Activated B cell treated with CpG ODN at 0.5 μM for 24 hours (primary cell): ENCODE data around the gene CCDC141. TPM values are rescaled to one million over a fixed set of nuclear protein-coding genes. Genes with fewer than 3 reads are reported as not detected.

ENCODE experiments used
- ATAC-seq: fragments of 200-7000 bp; cut with Tn5 transposase; one replicate; pipeline ENCODE4 v1.10.0; 2021; ENCODE audit warnings: low read depth, mild to moderate bottlenecking, moderate library complexity
- CTCF ChIA-PET: fragments of 350-600 bp; sonication (Branson Sonifier 250); formaldehyde crosslinking; loops from one replicate; lab custom pipeline; 2021; ENCODE audit warnings: antibody characterized with exemption; lab: Charles Lee
- POLR2A ChIA-PET: fragments of 350-600 bp; sonication (Branson Sonifier 250); formaldehyde crosslinking; loops from one replicate; lab custom pipeline; 2021; ENCODE audit warnings: antibody characterized with exemption; lab: Charles Lee
- DNase-seq: peaks from one replicate; pipeline ENCODE4 v3.0.0; 2022
- H3K27ac Mint-ChIP-seq: one replicate; pipeline ENCODE4 v1.8.0; 2020; ENCODE audit warnings: mixed read lengths
- H3K27me3 Mint-ChIP-seq: one replicate; pipeline ENCODE4 v1.8.0; 2021; ENCODE audit warnings: mixed read lengths
- H3K36me3 Mint-ChIP-seq: one replicate; pipeline ENCODE4 v1.8.0; 2021; ENCODE audit warnings: low read depth, mixed read lengths
- H3K4me1 Mint-ChIP-seq: one replicate; pipeline ENCODE4 v1.8.0; 2021; ENCODE audit warnings: mixed read lengths
- H3K4me3 Mint-ChIP-seq: one replicate; pipeline ENCODE4 v1.8.0; 2020; ENCODE audit warnings: mild to moderate bottlenecking, mixed read lengths
- H3K9me3 Mint-ChIP-seq: one replicate; pipeline ENCODE4 v1.8.0; 2020; ENCODE audit warnings: mixed read lengths
- CTCF ChIP-seq: fragments of 200-600 bp; IDR thresholded peaks from one replicate; pipeline ENCODE4 v1.8.0; 2022; ENCODE audit warnings: antibody characterized with exemption, mild to moderate bottlenecking
- intact Hi-C: fragments of 100-400 bp; cut with micrococcal nuclease; formaldehyde crosslinking; loops from one replicate; pipeline ENCODE4 v1.15.1; 2024
- total RNA-seq: library from RNA; stranded (reverse); gene quantifications from 2 replicates; pipeline ENCODE4 v1.2.3, GENCODE V29; 2022

Gene CCDC141
- total RNA-seq, 1 donor from 2014 or later = 38.8 TPM

GRCh38 chr2:178873912-178874311 lies 176.0 kb downstream of the CCDC141 start:
- DNase-seq = no peak
- no peaks in the 10 kb centered on the region for H3K4me1 Mint-ChIP-seq
- intact Hi-C loops = no loop called here
- H3K27me3 Mint-ChIP-seq = no peaks in the 10 kb centered on the region
- no peak for ATAC-seq
- no peaks in the 10 kb centered on the region for H3K9me3 Mint-ChIP-seq
- TF ChIP-seq CTCF = no peak
- CTCF ChIA-PET = no interaction called here
- no peak overlapping the region for H3K4me3 Mint-ChIP-seq
- POLR2A ChIA-PET = no interaction called here
- no peak overlapping the region for H3K27ac Mint-ChIP-seq
- peaks cover 20% of the 10 kb centered on the region for H3K36me3 Mint-ChIP-seq

- no peak for TF ChIP-seq CTCF
- Mint-ChIP-seq H3K4me3 (no peak overlapping the region), H3K27ac (no peak overlapping the region), H3K9me3 (no peaks in the 10 kb centered on the region), H3K27me3 (no peaks in the 10 kb centered on the region), H3K4me1 (no peaks in the 10 kb centered on the region), H3K36me3 (peaks cover 19% of the 10 kb centered on the region)
- ATAC-seq = no peak
- intact Hi-C loops = no loop called here
- POLR2A ChIA-PET = no interaction called here
- CTCF ChIA-PET = interaction anchor here (1.1 kb wide), 1 partner anchor 149 kb away, joined by 3 read pairs; no protein-coding TSS in a partner anchor
- no peak for DNase-seq
Observed at GRCh38 chr2:178871536-178871935, 178.4 kb downstream of the CCDC141 start.

GRCh38 chr2:178870703-178871102 lies 179.2 kb downstream of the CCDC141 start:
- no peak for DNase-seq
- Mint-ChIP-seq H3K36me3 (peaks cover 21% of the 10 kb centered on the region), H3K27me3 (no peaks in the 10 kb centered on the region), H3K4me1 (no peaks in the 10 kb centered on the region), H3K9me3 (no peaks in the 10 kb centered on the region), H3K27ac (no peak overlapping the region), H3K4me3 (no peak overlapping the region)
- TF ChIP-seq CTCF = no peak
- CTCF ChIA-PET = no interaction called here
- ATAC-seq = no peak
- POLR2A ChIA-PET = no interaction called here
- intact Hi-C loops = no loop called here

GRCh38 chr2:178865999-178866398 lies 183.9 kb downstream of the CCDC141 start:
- POLR2A ChIA-PET = no interaction called here
- CTCF ChIA-PET = no interaction called here

More at GRCh38 chr2:178865999-178866398, 183.9 kb downstream of the CCDC141 start:
- Mint-ChIP-seq H3K4me3 (no peak overlapping the region), H3K27ac (no peak overlapping the region), H3K27me3 (no peaks in the 10 kb centered on the region), H3K9me3 (no peaks in the 10 kb centered on the region), H3K36me3 (peaks cover 41% of the 10 kb centered on the region), H3K4me1 (no peaks in the 10 kb centered on the region)
- ATAC-seq (no peak), DNase-seq (no peak)
- intact Hi-C loops = no loop called here
- no peak for TF ChIP-seq CTCF
